Neutrophil (primary cell): ENCODE measurements around the gene AKAP8.
A peak's percentile ranks its signal among the peaks of the same experiment; 100 is the strongest.

Experiments used
- H3K27ac ChIP-seq: fragments of 200-600 bp; sonication (generic); 2 replicates; pipeline ENCODE4 v1.5.1; 2016; ENCODE audit warnings: mild to moderate bottlenecking, moderate library complexity
- H3K27me3 ChIP-seq: fragments of 200-600 bp; sonication (generic); 2 replicates; pipeline ENCODE4 v1.6.0; 2016; ENCODE audit warnings: mild to moderate bottlenecking
- H3K36me3 ChIP-seq: fragments of 200-600 bp; sonication (generic); 2 replicates; pipeline ENCODE4 v1.5.1; 2017
- H3K4me1 ChIP-seq, 2 experiments: fragments of 200-600 bp in 1 of 2; sonication (generic) in 1 of 2; 1 replicate in 1 of 2; 2 replicates in 1 of 2; pipeline versions ENCODE4 v1.5.1 to v1.6.1; 2013 to 2016; ENCODE audit warnings: low read depth in 1 of 2, low read length in 1 of 2, mild to moderate bottlenecking in 1 of 2, moderate library complexity in 1 of 2; ENCODE audit not compliant: control insufficient read depth in 1 of 2, insufficient read depth in 1 of 2
- H3K4me3 ChIP-seq, 2 experiments: fragments of 200-600 bp in 1 of 2; sonication (generic) in 1 of 2; 1 replicate in 1 of 2; 2 replicates in 1 of 2; pipeline ENCODE4 v1.5.1; 2013 to 2016; ENCODE audit warnings: low read depth in 1 of 2, low read length in 1 of 2, mild to moderate bottlenecking in 1 of 2, moderate library complexity in 1 of 2
- H3K9me3 ChIP-seq: fragments of 200-600 bp; sonication (generic); 2 replicates; pipeline ENCODE4 v1.5.1; 2016
- TF ChIP-seq, protein P1 (sequence below): fragments of 200-600 bp; sonication (generic); IDR thresholded peaks from 2 replicates; pipeline ENCODE4 v1.5.1; 2016; ENCODE audit warnings: antibody characterized with exemption

Gene AKAP8

GRCh38 chr19:15421136-15421695 is 41.6 kb upstream of the AKAP8 start:
- peaks cover 43% of the 10 kb centered on the region for H3K36me3 ChIP-seq
- TF ChIP-seq, protein P1, sequence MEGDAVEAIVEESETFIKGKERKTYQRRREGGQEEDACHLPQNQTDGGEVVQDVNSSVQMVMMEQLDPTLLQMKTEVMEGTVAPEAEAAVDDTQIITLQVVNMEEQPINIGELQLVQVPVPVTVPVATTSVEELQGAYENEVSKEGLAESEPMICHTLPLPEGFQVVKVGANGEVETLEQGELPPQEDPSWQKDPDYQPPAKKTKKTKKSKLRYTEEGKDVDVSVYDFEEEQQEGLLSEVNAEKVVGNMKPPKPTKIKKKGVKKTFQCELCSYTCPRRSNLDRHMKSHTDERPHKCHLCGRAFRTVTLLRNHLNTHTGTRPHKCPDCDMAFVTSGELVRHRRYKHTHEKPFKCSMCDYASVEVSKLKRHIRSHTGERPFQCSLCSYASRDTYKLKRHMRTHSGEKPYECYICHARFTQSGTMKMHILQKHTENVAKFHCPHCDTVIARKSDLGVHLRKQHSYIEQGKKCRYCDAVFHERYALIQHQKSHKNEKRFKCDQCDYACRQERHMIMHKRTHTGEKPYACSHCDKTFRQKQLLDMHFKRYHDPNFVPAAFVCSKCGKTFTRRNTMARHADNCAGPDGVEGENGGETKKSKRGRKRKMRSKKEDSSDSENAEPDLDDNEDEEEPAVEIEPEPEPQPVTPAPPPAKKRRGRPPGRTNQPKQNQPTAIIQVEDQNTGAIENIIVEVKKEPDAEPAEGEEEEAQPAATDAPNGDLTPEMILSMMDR, result no peak
- no peak overlapping the region for H3K27ac ChIP-seq

GRCh38 chr19:15419413-15420025 is 39.9 kb upstream of the AKAP8 start:
- H3K27me3 ChIP-seq, result no peaks in the 10 kb centered on the region
- peak overlapping the region; percentile 84 for H3K27ac ChIP-seq
- H3K4me3 ChIP-seq, result peak overlapping the region; percentile 97 to 99
- H3K36me3 ChIP-seq, result peaks cover 34% of the 10 kb centered on the region
- TF ChIP-seq, protein P1, result no peak
- H3K4me1 ChIP-seq, result peaks cover 22 to 25% of the 10 kb centered on the region in 2 experiments
- no peaks in the 10 kb centered on the region for H3K9me3 ChIP-seq

More at GRCh38 chr19:15421136-15421695, 41.6 kb upstream of the AKAP8 start:
- H3K27me3 ChIP-seq, result no peaks in the 10 kb centered on the region
- no peak overlapping the region for H3K4me3 ChIP-seq
- H3K4me1 ChIP-seq, result peaks cover 22 to 25% of the 10 kb centered on the region in 2 experiments
- H3K9me3 ChIP-seq, result no peaks in the 10 kb centered on the region

DNA sequence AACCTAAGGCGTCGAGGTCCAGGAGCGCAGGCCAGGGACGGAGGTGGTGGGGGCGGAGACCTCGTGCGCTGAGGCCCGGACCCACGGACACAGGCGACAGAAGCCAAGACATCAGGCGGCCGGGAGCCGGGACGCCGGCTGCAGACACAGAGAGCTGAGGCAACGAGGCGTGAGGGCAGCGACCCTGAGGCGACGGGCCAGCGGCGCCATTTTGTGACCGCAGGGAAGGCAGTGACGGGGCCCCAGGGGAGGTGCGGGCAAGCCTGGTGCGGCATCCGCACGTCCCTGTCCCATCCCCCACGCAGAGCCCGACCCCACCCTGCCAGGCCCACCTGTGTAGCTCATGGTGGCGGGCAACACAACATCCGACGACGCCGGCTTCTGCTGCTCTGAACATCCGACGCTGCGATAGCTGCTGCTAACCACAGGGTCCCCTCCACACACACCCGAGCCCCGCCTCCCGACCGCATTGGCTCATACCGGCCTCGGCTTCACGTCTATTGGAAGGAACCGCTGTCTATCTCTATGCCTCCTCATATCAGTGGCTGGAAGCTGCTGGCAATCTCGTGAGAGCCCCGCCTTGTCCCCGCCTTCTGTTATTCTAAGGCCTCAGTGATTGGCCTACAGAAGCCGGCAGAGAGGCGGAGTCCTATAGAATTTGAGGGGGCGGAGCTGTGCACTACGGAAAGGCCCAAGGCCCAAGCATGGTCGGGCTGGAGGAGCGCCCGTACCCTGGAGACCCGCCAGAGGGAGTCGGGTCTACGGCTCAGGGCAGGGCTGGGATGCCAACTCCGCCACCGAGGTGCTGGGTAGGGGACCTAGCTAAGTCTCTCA is 39.2 kb upstream of the AKAP8 start, which contains the start of gene AKAP8L:
Gene AKAP8L (minus strand): TSS at position 410 of the 834 bp plus-strand sequence. CDS start 65 bp downstream, at position 345.
- Histone ChIP-seq H3K4me1 (peaks cover 22 to 25% of the 10 kb centered on the region in 2 experiments), H3K27ac (peak within 1 kb of the TSS; percentile 84), H3K9me3 (no peaks in the 10 kb centered on the region), H3K36me3 (peaks cover 27% of the 10 kb centered on the region), H3K27me3 (no peaks in the 10 kb centered on the region), H3K4me3 (peak within 1 kb of the TSS; percentile 97 to 99)
- TF ChIP-seq, protein P1, result peak; percentile 97

- TF ChIP-seq, protein P1, result no peak
- Histone ChIP-seq H3K9me3 (no peaks in the 10 kb centered on the region), H3K27me3 (no peaks in the 10 kb centered on the region), H3K4me1 (peaks cover 22 to 25% of the 10 kb centered on the region in 2 experiments), H3K36me3 (peaks cover 21% of the 10 kb centered on the region), H3K4me3 (peak overlapping the region; percentile 97 to 99), H3K27ac (peak overlapping the region; percentile 84)
These were observed 38.6 kb upstream of the AKAP8 start for GRCh38 chr19:15418231-15418578.

DNA sequence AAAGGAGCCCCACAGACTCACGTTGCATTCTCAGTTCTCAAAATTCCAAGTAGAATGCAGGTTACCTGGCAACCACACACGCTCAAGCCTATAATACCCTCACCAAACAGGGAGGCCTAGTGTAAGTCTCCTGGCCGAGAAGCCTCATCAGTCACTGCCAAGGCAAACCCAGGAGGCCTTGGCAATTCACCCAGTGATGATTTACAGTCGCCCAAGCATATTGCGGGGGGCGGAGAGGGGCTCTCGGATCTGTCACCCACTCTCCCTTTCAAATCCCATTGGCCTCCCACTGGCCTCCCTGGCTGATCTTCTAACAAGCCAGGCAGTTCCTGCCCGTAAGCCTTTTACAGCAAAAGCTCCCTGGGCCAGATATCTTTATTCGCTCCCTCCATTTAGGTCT is 38.1 kb upstream of the AKAP8 start:
- Histone ChIP-seq H3K27me3 (no peaks in the 10 kb centered on the region), H3K4me1 (peaks cover 22 to 25% of the 10 kb centered on the region in 2 experiments), H3K4me3 (peak overlapping the region; percentile 97 to 99)

More for the DNA sequence above, 38.1 kb upstream of the AKAP8 start:
- Histone ChIP-seq H3K36me3 (peaks cover 16% of the 10 kb centered on the region), H3K27ac (peak overlapping the region; percentile 84), H3K9me3 (no peaks in the 10 kb centered on the region)
- TF ChIP-seq, protein P1, result no peak
